Cardiac fibroblast (primary cell): ENCODE data around the gene GAST.

Experiments used
- DNase-seq, 2 donors: peaks; one replicate each; pipeline versions ENCODE4 v3.0.0 to v3.0.0-alpha.2; 2010; ENCODE audit warnings: low read depth in 2 of 2
- H3K4me3 ChIP-seq, 2 donors: replicated peaks in 1 of 2; 1 replicate in 1 of 2; 2 replicates in 1 of 2; pipeline ENCODE4 v1.5.1; 2011; ENCODE audit warnings: low read depth in 2 of 2, low read length in 2 of 2, mild to moderate bottlenecking in 2 of 2, moderate library complexity in 1 of 2
- CTCF ChIP-seq: IDR thresholded peaks from one replicate; pipeline ENCODE4 v1.5.1; 2011; ENCODE audit warnings: low read depth, mild to moderate bottlenecking, low read length, inconsistent platforms

The GAST gene

GRCh38 chr17:41690497-41690896, 21.6 kb upstream of the GAST start:
- no peak for DNase-seq
- no peak for TF ChIP-seq CTCF
- peak overlapping the region; percentile 84 to 92 for H3K4me3 ChIP-seq

GRCh38 chr17:41691031-41691777, 20.9 kb upstream of the GAST start:
- TF ChIP-seq CTCF: no peak
- H3K4me3 ChIP-seq: peak overlapping the region in 1 of 2 donors; percentile 84
- DNase-seq: peak; percentile 16 to 20

GRCh38 chr17:41692722-41693521, 19.2 kb upstream of the GAST start:
- DNase-seq: peak; percentile 31 to 43
- no peak overlapping the region for H3K4me3 ChIP-seq
- TF ChIP-seq CTCF: no peak

GRCh38 chr17:41695134-41695661, 16.9 kb upstream of the GAST start:
- DNase-seq: peak in 1 of 2 donors; percentile 9
- no peak overlapping the region for H3K4me3 ChIP-seq
- TF ChIP-seq CTCF: no peak

- TF ChIP-seq CTCF: peak; percentile 76
These were observed 16.0 kb upstream of the GAST start for GRCh38 chr17:41695954-41696757.

More at GRCh38 chr17:41695954-41696757, 16.0 kb upstream of the GAST start:
- H3K4me3 ChIP-seq: no peak overlapping the region
- peak; percentile 87 to 88 for DNase-seq
